Measurements from ENCODE around the gene ABCC12.

Gene ABCC12

DNA sequence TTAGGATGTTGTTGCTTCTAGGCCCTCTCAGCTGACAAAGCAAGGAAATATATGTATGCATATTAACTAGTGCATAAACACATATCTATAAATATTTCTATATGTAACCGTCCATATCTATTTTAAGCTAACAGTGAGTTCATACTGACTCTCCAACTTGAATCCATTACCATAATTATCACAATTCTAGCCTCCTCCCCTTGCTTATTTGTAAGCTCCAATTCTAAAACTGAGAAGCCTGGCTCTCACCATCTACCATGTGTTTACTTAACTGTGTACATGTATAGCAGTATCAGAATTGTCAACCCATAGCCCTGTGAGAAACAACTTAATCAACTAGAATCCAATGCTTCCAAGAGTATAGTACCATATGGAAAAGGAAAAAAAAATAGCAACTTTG is 5.1 kb downstream of the ABCC12 start:
- TF ChIP-seq TAF1 (IDR thresholded peaks at IDR 0.05; ENCODE audit: low read depth) = no peak
- TF ChIP-seq CREB1 (IDR thresholded peaks at IDR 0.05; ENCODE audit: low read depth) = no peak
- TF ChIP-seq FOXM1 (IDR thresholded peaks at IDR 0.05; ENCODE audit: borderline replicate concordance, low read depth) = no peak
- TF ChIP-seq RAD21 (IDR thresholded peaks at IDR 0.05; ENCODE audit: low read depth) = no peak
- no peak for TF ChIP-seq EGR1 (IDR thresholded peaks at IDR 0.05)

DNA sequence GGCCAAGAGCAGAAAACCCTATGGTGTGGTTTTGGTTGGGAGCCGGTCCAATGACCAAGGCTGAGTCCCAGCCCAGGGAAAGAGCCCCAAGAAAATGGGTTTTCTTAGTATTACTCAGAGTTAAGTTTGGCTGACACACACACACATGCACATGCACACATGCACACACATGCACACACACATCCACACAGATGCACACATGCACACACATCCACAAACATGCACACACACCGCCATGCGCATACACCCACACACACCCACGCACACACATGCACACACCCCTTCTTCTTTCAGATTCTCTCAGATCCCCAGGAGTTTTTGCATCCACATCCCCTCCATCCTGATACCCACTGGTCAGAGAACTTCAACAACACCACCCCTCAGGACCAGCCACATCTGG is 9.1 kb downstream of the ABCC12 start:
- TF ChIP-seq EP300 (IDR thresholded peaks at IDR 0.05; ENCODE audit: borderline replicate concordance) (no peak), TEAD4 (IDR thresholded peaks at IDR 0.05) (no peak), CEBPB (IDR thresholded peaks at IDR 0.05) (no peak), TCF12 (IDR thresholded peaks at IDR 0.05; ENCODE audit: low read depth) (no peak)
- TF ChIP-seq, protein P1, sequence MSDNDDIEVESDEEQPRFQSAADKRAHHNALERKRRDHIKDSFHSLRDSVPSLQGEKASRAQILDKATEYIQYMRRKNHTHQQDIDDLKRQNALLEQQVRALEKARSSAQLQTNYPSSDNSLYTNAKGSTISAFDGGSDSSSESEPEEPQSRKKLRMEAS (IDR thresholded peaks at IDR 0.05) = no peak
- TF ChIP-seq, protein P2, sequence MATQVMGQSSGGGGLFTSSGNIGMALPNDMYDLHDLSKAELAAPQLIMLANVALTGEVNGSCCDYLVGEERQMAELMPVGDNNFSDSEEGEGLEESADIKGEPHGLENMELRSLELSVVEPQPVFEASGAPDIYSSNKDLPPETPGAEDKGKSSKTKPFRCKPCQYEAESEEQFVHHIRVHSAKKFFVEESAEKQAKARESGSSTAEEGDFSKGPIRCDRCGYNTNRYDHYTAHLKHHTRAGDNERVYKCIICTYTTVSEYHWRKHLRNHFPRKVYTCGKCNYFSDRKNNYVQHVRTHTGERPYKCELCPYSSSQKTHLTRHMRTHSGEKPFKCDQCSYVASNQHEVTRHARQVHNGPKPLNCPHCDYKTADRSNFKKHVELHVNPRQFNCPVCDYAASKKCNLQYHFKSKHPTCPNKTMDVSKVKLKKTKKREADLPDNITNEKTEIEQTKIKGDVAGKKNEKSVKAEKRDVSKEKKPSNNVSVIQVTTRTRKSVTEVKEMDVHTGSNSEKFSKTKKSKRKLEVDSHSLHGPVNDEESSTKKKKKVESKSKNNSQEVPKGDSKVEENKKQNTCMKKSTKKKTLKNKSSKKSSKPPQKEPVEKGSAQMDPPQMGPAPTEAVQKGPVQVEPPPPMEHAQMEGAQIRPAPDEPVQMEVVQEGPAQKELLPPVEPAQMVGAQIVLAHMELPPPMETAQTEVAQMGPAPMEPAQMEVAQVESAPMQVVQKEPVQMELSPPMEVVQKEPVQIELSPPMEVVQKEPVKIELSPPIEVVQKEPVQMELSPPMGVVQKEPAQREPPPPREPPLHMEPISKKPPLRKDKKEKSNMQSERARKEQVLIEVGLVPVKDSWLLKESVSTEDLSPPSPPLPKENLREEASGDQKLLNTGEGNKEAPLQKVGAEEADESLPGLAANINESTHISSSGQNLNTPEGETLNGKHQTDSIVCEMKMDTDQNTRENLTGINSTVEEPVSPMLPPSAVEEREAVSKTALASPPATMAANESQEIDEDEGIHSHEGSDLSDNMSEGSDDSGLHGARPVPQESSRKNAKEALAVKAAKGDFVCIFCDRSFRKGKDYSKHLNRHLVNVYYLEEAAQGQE (IDR thresholded peaks at IDR 0.05; ENCODE audit: low read depth) = no peak

DNA sequence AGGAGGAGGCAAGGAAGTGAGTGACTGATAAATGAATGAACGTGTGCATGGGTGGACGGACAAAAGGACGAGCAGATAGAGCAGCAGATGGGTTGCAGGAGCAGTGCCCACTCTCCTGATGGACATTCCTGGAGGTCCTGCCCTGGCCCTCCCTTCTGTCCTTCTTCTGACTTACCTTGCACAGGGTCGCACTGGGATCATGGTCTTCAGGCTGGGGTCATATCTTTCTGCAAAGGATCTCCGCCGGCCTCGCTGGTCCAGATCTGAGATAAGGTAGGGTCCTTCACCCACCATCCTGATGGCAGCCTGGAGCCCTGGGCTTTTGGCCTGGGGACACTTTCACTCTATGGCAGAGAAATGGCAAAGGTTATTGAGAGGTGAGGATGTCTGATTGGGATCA is 9.7 kb downstream of the ABCC12 start:
- TF ChIP-seq CEBPB (IDR thresholded peaks at IDR 0.05) (no peak), ZBTB7A (IDR thresholded peaks at IDR 0.05; ENCODE audit: low read depth) (no peak), EP300 (IDR thresholded peaks at IDR 0.05; ENCODE audit: borderline replicate concordance) (no peak), TEAD4 (IDR thresholded peaks at IDR 0.05) (no peak), YY1 (IDR thresholded peaks at IDR 0.05; ENCODE audit: low read depth) (no peak)
- TF ChIP-seq, protein P1 (IDR thresholded peaks at IDR 0.05) = no peak
- TF ChIP-seq, protein P2 (IDR thresholded peaks at IDR 0.05; ENCODE audit: low read depth) = no peak
- TF ChIP-seq, protein P3, sequence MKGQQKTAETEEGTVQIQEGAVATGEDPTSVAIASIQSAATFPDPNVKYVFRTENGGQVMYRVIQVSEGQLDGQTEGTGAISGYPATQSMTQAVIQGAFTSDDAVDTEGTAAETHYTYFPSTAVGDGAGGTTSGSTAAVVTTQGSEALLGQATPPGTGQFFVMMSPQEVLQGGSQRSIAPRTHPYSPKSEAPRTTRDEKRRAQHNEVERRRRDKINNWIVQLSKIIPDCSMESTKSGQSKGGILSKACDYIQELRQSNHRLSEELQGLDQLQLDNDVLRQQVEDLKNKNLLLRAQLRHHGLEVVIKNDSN (IDR thresholded peaks at IDR 0.05) = no peak

DNA sequence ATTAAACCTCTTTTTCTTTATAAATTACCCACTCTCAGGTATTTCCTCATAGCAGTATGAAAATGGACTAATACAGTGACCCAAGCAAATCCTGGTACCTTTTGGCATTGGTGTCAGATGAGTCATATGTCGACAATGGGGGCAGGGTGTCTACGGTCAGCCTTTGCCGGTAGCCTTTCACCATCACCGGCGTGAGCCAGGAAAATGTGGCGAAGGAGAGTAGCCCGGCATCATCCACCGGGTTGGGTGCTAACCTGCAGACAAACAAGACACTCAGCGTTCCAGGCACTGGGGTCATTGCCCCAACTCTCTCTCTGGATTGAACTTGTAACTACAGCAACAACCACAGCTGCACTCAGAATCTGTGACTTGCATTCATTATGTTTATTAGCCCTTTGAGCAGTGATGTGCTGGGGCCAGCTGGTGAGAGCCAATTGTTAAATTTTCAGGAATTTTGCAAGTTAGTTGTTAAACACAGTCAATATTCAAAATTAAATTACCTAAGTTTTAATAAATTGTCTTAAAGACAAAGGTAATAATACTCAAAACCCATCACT is 11.9 kb downstream of the ABCC12 start:
- no peak for TF ChIP-seq CEBPB (IDR thresholded peaks at IDR 0.05)
- no peak for TF ChIP-seq TCF12 (IDR thresholded peaks at IDR 0.05; ENCODE audit: low read depth)
- no peak for TF ChIP-seq YY1 (IDR thresholded peaks at IDR 0.05; ENCODE audit: low read depth)

DNA sequence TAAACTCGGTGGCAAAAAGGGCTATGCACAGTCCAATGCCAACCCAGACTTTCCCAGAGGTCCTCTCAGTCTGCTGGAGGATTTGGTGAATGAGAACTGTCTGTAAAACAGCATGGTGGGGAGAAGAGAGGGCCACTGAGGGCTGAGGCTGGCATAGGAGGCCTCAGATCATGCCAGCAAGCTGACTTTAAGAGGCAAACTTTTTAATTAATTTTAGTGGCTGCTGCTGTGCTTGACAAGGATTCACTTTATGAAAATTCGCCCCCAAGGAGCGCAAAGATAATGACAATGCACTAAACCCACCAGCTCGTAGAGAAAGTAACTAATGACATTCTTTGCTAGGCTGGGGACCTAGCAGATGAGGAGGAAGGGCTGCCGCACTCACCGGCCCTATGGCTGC is 15.0 kb downstream of the ABCC12 start:
- TF ChIP-seq, protein P2 (IDR thresholded peaks at IDR 0.05; ENCODE audit: low read depth) = no peak
- TF ChIP-seq NFIC (IDR thresholded peaks at IDR 0.05) = no peak
- no peak for TF ChIP-seq YY1 (IDR thresholded peaks at IDR 0.05; ENCODE audit: low read depth)
- TF ChIP-seq TCF12 (IDR thresholded peaks at IDR 0.05; ENCODE audit: low read depth) = no peak
- no peak for TF ChIP-seq FOXM1 (IDR thresholded peaks at IDR 0.05; ENCODE audit: borderline replicate concordance, low read depth)
- TF ChIP-seq, protein P3 (IDR thresholded peaks at IDR 0.05) = no peak
- no peak for TF ChIP-seq CEBPB (IDR thresholded peaks at IDR 0.05)
- TF ChIP-seq ZBTB7A (IDR thresholded peaks at IDR 0.05; ENCODE audit: low read depth) = no peak
- no peak for TF ChIP-seq CREB1 (IDR thresholded peaks at IDR 0.05; ENCODE audit: low read depth)
- TF ChIP-seq RAD21 (IDR thresholded peaks at IDR 0.05; ENCODE audit: low read depth) = no peak
- no peak for TF ChIP-seq EP300 (IDR thresholded peaks at IDR 0.05; ENCODE audit: borderline replicate concordance)
- no peak for TF ChIP-seq TAF1 (IDR thresholded peaks at IDR 0.05; ENCODE audit: low read depth)
- no peak for TF ChIP-seq EGR1 (IDR thresholded peaks at IDR 0.05)
- TF ChIP-seq TEAD4 (IDR thresholded peaks at IDR 0.05) = no peak
- TF ChIP-seq, protein P1 (IDR thresholded peaks at IDR 0.05) = no peak

Measured in Ishikawa (cell line).